Measurements from ENCODE around the gene HTR1D. TPM values are rescaled to one million over a fixed set of nuclear protein-coding genes. Genes with fewer than 3 reads are reported as not detected.

HTR1D gene
- total RNA-seq, 3 donors from 2014 or later, result not detected

DNA sequence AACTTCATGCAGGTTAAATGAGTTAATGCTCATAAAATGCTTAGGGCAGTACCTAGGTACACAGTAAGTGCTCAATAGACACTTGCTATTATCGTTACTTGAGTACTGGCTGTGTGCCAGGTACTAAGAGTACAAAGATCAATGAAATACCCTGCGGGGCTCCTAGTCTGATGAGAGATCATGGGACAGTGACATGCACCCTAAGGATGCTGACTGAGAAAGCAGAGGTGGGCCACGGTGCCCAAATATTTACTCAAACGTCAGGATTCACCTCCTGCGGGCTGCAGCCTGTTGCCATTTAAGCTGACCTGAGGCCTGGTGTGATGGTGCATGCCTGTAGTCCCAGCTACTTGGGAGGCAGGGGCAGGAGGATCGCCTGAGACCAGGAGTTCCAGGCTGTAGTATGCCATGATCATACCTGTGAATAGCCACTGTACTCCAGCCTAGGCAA lies 28.8 kb downstream of the HTR1D start:
- H3K27me3 ChIP-seq, result no peaks in the 10 kb centered on the region
- DNase-seq (ENCODE audit: low spot score in 2 of 2), result no peak
- H3K27ac ChIP-seq, result no peak overlapping the region
- H3K9me3 ChIP-seq, result no peaks in the 10 kb centered on the region
- no peak overlapping the region for H3K4me3 ChIP-seq
- peaks cover 0 to 4% of the 10 kb centered on the region in 2 donors for H3K4me1 ChIP-seq
- no peak for TF ChIP-seq POLR2A (IDR thresholded peaks at IDR 0.05)
- TF ChIP-seq POLR2AphosphoS5 (IDR thresholded peaks at IDR 0.05), result no peak
- TF ChIP-seq, protein P1, sequence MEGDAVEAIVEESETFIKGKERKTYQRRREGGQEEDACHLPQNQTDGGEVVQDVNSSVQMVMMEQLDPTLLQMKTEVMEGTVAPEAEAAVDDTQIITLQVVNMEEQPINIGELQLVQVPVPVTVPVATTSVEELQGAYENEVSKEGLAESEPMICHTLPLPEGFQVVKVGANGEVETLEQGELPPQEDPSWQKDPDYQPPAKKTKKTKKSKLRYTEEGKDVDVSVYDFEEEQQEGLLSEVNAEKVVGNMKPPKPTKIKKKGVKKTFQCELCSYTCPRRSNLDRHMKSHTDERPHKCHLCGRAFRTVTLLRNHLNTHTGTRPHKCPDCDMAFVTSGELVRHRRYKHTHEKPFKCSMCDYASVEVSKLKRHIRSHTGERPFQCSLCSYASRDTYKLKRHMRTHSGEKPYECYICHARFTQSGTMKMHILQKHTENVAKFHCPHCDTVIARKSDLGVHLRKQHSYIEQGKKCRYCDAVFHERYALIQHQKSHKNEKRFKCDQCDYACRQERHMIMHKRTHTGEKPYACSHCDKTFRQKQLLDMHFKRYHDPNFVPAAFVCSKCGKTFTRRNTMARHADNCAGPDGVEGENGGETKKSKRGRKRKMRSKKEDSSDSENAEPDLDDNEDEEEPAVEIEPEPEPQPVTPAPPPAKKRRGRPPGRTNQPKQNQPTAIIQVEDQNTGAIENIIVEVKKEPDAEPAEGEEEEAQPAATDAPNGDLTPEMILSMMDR (IDR thresholded peaks at IDR 0.05), result no peak
- no peaks in the 10 kb centered on the region for H3K36me3 ChIP-seq
- intact Hi-C loops (cut with DNase I; ENCODE audit: low total_unique reads), result no loop called here

DNA sequence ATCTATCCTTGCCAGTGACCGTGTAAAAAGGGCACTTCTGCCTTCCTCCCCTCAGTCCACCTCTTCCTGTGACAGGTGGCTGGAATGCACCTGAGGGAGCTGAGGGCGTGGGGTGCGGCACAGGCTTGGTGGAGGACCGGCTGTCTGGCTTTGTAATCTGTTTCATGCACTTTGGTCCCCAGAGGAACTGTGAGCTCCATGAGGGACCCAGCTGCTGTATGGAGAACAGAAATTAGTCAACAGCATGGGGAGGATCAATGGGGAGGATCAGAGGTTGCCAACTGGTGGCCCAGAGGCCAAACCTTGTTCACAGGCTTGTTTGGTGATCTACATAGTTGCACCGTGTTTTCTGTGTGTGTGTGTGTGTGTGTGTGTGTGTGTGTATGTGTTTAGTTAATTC lies 29.7 kb downstream of the HTR1D start:
- no peak for DNase-seq (ENCODE audit: low spot score in 2 of 2)
- Histone ChIP-seq H3K4me3 (no peak overlapping the region), H3K36me3 (no peaks in the 10 kb centered on the region), H3K27ac (no peak overlapping the region), H3K27me3 (no peaks in the 10 kb centered on the region), H3K9me3 (no peaks in the 10 kb centered on the region), H3K4me1 (peaks cover 0 to 4% of the 10 kb centered on the region in 2 donors)
- TF ChIP-seq POLR2A (IDR thresholded peaks at IDR 0.05), result no peak
- TF ChIP-seq, protein P1 (IDR thresholded peaks at IDR 0.05), result no peak
- TF ChIP-seq POLR2AphosphoS5 (IDR thresholded peaks at IDR 0.05), result no peak
- intact Hi-C loops (cut with DNase I; ENCODE audit: low total_unique reads), result no loop called here

DNA sequence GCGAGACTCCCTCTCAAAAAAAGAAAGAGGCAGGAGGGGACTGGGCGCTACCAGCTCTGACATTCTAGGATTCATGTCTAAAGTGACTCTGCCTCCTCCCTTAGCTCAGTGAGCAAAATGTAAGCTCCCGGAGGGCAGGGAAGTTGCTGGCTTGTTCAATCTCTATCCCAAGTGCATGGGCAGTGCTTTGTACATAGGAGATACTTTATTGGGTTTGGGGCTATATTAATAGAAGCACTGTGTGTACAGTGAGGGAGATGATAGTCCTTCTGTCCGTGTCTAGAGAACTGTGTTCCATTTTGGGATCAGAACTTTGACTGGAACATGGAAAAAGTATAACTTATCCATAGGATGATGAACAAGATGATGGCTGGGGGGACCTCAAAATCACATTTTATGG lies 31.9 kb downstream of the HTR1D start:
- no peaks in the 10 kb centered on the region for H3K36me3 ChIP-seq
- H3K4me1 ChIP-seq, result peaks cover 0 to 4% of the 10 kb centered on the region in 2 donors
- no peaks in the 10 kb centered on the region for H3K27me3 ChIP-seq
- intact Hi-C loops (cut with DNase I; ENCODE audit: low total_unique reads), result no loop called here
- no peak for DNase-seq (ENCODE audit: low spot score in 2 of 2)
- no peak overlapping the region for H3K4me3 ChIP-seq
- TF ChIP-seq, protein P1 (IDR thresholded peaks at IDR 0.05), result no peak
- TF ChIP-seq POLR2AphosphoS5 (IDR thresholded peaks at IDR 0.05), result no peak
- no peak for TF ChIP-seq POLR2A (IDR thresholded peaks at IDR 0.05)
- no peaks in the 10 kb centered on the region for H3K9me3 ChIP-seq
- no peak overlapping the region for H3K27ac ChIP-seq

DNA sequence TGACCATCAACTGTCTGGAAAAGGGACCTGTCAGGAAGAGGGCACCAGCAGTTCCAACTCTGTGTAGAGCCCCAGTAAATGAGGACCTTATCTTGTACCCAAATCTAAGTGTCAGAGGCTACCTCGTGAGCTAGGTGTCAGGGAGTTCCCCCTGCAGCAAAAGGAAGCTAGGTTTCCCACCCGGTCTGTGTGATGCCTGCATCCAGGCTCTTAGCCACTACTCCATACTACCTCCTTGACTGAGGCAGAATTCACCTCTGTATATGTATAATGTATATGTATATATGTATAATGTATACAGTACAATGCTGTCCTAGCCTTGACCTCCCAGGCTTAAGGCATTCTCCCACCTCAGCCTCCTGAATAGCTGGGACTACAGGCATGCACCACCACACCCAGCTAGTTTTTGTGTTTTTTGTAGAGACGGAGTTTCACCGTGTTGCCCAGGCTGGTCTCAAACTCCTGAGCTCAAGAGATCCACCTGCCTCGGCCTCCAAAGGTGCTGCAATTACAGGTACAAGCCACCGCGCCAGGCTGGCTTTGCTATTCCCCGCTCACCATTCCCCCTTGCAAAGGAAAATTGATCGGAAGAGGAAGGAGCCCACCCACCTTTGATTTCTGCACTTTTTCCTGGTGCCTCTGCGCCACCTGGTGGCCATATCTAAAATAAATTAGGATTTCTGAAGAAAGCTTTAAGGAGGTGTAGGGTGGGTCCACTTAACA lies 32.9 kb downstream of the HTR1D start:
- Histone ChIP-seq H3K9me3 (no peaks in the 10 kb centered on the region), H3K4me3 (peak overlapping the region; percentile 24 to 61 (median 40)), H3K4me1 (peaks cover 0 to 4% of the 10 kb centered on the region in 2 donors), H3K27ac (no peak overlapping the region), H3K27me3 (no peaks in the 10 kb centered on the region), H3K36me3 (no peaks in the 10 kb centered on the region)
- no peak for DNase-seq (ENCODE audit: low spot score in 2 of 2)
- intact Hi-C loops (cut with DNase I; ENCODE audit: low total_unique reads), result loop anchor here (5.0 kb wide), 1 partner anchor 87 kb away; no protein-coding TSS in a partner anchor
- TF ChIP-seq, protein P1 (IDR thresholded peaks at IDR 0.05), result peak; percentile 87 to 98 (median 91)
- TF ChIP-seq POLR2A (IDR thresholded peaks at IDR 0.05) (no peak), POLR2AphosphoS5 (IDR thresholded peaks at IDR 0.05) (no peak)

DNA sequence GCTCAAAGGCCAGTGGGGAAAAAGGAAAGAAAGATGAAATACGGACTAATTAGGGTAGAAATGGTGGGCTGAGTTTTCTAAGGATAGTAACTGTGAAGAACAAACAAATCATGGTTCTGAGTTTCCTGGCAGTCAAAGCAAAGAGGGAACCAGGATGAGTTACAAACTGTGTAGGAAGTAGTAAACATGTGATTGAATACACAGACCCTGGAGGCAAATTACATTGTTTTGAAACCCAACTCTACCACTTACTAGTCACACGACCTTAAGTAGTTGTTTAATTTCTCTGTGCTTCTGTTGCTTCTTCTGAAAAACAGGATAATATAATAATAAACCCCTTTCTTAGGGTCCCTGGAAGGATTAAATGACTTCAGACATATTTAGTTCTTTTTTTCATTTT lies 37.4 kb downstream of the HTR1D start:
- H3K9me3 ChIP-seq, result no peaks in the 10 kb centered on the region
- no peak for DNase-seq (ENCODE audit: low spot score in 2 of 2)
- no peak overlapping the region for H3K4me3 ChIP-seq
- intact Hi-C loops (cut with DNase I; ENCODE audit: low total_unique reads), result loop anchor here (5.0 kb wide), 1 partner anchor 83 kb away; no protein-coding TSS in a partner anchor
- no peaks in the 10 kb centered on the region for H3K27me3 ChIP-seq
- TF ChIP-seq, protein P1 (IDR thresholded peaks at IDR 0.05), result no peak
- TF ChIP-seq POLR2AphosphoS5 (IDR thresholded peaks at IDR 0.05), result no peak
- no peak for TF ChIP-seq POLR2A (IDR thresholded peaks at IDR 0.05)
- H3K4me1 ChIP-seq, result peaks cover 0 to 4% of the 10 kb centered on the region in 2 donors
- H3K27ac ChIP-seq, result no peak overlapping the region
- no peaks in the 10 kb centered on the region for H3K36me3 ChIP-seq
